Ovary (tissue), 9 donors: Measurements from ENCODE around the gene B4GALNT1. TPM values are rescaled to one million over a fixed set of nuclear protein-coding genes. Genes with fewer than 3 reads are reported as not detected.
A peak's percentile ranks its signal among the peaks of the same experiment; 100 is the strongest.
"Not testable (repeated sequence)": the region's sequence is repeated elsewhere in the genome, so short reads cannot be mapped to it uniquely, and the experiment has no call there.

Source experiments
- DNase-seq, 5 donors: peaks; one replicate each; pipeline ENCODE4 v3.0.0-alpha.2; 2019 to 2020
- H3K27ac ChIP-seq, 2 donors: fragments of 200-600 bp; one replicate each; pipeline versions ENCODE4 v1.5.1 to v1.8.0; 2019 to 2022
- H3K27me3 ChIP-seq: fragments of 200-600 bp; one replicate; pipeline ENCODE4 v1.8.0; 2022
- H3K36me3 ChIP-seq: fragments of 200-600 bp; sonication (generic); one replicate; pipeline ENCODE4 v1.5.1; 2019
- H3K4me1 ChIP-seq: one replicate; pipeline ENCODE4 v1.8.1; 2013; ENCODE audit warnings: mild to moderate bottlenecking, moderate library complexity; ENCODE audit not compliant: insufficient read depth
- H3K4me3 ChIP-seq: fragments of 200-600 bp; sonication (generic); one replicate; pipeline ENCODE4 v1.5.1; 2017
- H3K9me3 ChIP-seq, 2 donors: fragments of 200-600 bp in 1 of 2; sonication (generic) in 1 of 2; one replicate each; pipeline versions ENCODE4 v1.5.1 to v1.8.1; 2013 to 2019; ENCODE audit warnings: mild to moderate bottlenecking in 1 of 2, moderate library complexity in 1 of 2
- EP300 ChIP-seq: sonication (generic); formaldehyde crosslinking; IDR thresholded peaks from one replicate; pipeline ENCODE4 v1.6.1; 2017; ENCODE audit warnings: antibody characterized with exemption
- POLR2A ChIP-seq: fragments of 450-650 bp; IDR thresholded peaks from one replicate; pipeline ENCODE4 v1.6.1; 2017; ENCODE audit warnings: antibody characterized with exemption, mild to moderate bottlenecking, moderate library complexity
- WGBS, 3 donors: extraction: QIAGEN DNeasy Blood & Tissue Kit in 1 of 3; methylation state at CpG; one replicate each; pipeline versions ENCODE4 v1.1.5 to v1.1.7; 2013 to 2017; 5-methylcytosine and 5-hydroxymethylcytosine counted together
- intact Hi-C, 4 donors: fragments of 100-400 bp; cut with DNase I; formaldehyde crosslinking; loops; one replicate each; pipeline versions ENCODE4 v1.11.0 to v1.15.1; 2022 to 2023
- polyA plus RNA-seq, 2 donors: library from polyadenylated mRNA; stranded (reverse); fragments of 200-250 nt in 1 of 2; fragments of 350-450 nt in 1 of 2; fragmentation: Illumina TruSeq in 1 of 2; extraction: RNeasy Lipid Tissue Mini Kit (QIAGEN cat#74804) in 1 of 2; gene quantifications; one replicate each; pipeline ENCODE4 v1.2.3, GENCODE V29; 2013 to 2014
- total RNA-seq, 7 donors: library from RNA; depleted of rRNA in 2 of 7; stranded (reverse); fragments of >200 nt in 2 of 7; fragmentation: NEBNext Ultra II Directional in 3 of 7; extraction: Animal tissue kit (Norgen Biotek cat#: 25700) in 3 of 7; gene quantifications; one replicate each; pipeline versions ENCODE4 v1.1.0 to v1.2.4, GENCODE V29; 2016 to 2023
- TF ChIP-seq, protein P1 (sequence below), 3 donors: fragments of 450-650 bp in 2 of 3; fragments of 200-600 bp in 1 of 3; IDR thresholded peaks; one replicate each; pipeline versions ENCODE4 v1.5.1 to v1.8.0; 2016 to 2022; ENCODE audit warnings: antibody characterized with exemption in 3 of 3, mild to moderate bottlenecking in 1 of 3
- donor health status: DM: no; HTN: no; CAD: no; lungs with moderate emphysema.
- donor health status: DM: no; HTN: no; CAD: no.
- donor health status: Bipolar disorder and iron deficiency.
- donor health status: DM: yes; HTN: yes; CAD: no.
- donor health status: DM: no; HTN: no; CAD: no.
- donor health status: DM: yes; HTN: yes; CAD: no.

The B4GALNT1 gene
- total and polyA plus RNA-seq, 9 donors, result 0.22 to 1.5 (median 0.56) TPM

DNA sequence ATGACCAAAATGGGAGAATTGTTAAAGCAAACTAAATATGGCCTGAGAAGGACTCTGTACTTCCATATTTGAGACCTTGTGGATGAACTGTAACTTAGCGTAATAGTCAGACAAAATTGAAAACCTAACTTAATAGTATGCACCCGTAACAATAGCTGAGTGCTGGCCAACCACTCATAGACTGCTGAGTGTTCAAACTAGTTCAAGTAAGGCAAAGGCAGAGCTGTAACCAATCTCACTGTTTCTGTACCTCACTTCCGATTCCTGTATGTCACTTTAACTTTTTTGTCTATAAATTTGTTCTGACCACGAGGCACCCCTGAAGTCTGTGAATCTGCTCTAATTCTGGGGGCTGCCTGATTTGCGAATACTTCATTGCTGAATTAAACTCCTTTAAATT is 33.9 kb upstream of the B4GALNT1 start:
- no peaks in the 10 kb centered on the region for H3K4me1 ChIP-seq
- intact Hi-C loops, result no loop called here
- no peak overlapping the region for H3K4me3 ChIP-seq
- no peaks in the 10 kb centered on the region for H3K36me3 ChIP-seq
- TF ChIP-seq POLR2A (no peak), EP300 (no peak)
- TF ChIP-seq, protein P1, sequence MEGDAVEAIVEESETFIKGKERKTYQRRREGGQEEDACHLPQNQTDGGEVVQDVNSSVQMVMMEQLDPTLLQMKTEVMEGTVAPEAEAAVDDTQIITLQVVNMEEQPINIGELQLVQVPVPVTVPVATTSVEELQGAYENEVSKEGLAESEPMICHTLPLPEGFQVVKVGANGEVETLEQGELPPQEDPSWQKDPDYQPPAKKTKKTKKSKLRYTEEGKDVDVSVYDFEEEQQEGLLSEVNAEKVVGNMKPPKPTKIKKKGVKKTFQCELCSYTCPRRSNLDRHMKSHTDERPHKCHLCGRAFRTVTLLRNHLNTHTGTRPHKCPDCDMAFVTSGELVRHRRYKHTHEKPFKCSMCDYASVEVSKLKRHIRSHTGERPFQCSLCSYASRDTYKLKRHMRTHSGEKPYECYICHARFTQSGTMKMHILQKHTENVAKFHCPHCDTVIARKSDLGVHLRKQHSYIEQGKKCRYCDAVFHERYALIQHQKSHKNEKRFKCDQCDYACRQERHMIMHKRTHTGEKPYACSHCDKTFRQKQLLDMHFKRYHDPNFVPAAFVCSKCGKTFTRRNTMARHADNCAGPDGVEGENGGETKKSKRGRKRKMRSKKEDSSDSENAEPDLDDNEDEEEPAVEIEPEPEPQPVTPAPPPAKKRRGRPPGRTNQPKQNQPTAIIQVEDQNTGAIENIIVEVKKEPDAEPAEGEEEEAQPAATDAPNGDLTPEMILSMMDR (IDR thresholded peaks at IDR 0.05), result no peak
- no peak for DNase-seq
- 70 to 77% (median 76%) methylated on average over 5 of the region's 5 CpGs for WGBS, 3 donors
- no peak overlapping the region for H3K27ac ChIP-seq
- H3K27me3 ChIP-seq, result no peaks in the 10 kb centered on the region
- no peaks in the 10 kb centered on the region for H3K9me3 ChIP-seq

DNA sequence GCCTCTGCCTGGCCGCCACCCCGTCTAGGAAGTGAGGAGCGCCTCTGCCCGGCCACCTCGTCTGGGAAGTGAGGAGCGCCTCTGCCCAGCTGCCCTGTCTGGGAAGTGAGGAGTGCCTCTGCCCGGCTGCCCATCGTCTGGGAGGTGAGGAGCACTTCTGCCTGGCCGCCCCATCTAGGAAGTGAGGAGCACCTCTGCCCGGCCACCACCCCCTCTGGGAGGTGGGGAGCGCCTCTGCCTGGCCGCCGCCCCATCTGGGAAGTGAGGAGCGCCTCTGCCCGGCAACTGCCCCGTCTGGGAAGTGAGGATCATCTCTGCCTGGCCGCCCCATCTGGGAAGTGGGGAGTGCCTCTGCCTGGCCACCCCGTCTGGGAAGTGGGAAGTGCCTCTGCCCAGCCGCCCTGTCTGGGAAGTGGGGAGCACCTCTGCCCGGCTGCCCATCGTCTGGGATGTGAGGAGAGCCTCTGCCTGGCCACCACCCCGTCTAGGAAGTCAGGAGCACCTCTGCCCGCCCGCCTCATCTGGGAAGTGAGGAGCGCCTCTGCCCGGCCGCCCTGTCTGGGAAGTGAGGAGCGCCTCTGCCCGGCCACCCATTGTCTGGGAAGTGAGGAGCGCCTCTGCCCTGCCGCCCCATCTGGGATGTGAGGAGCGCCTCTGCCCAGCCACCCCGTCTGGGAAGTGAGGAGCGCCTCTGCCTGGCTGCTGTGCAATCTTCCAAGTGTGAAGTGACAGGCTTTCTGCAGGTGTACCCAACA is 32.2 kb upstream of the B4GALNT1 start:
- H3K36me3 ChIP-seq, H3K27me3 ChIP-seq, H3K4me1 ChIP-seq, H3K27ac ChIP-seq, H3K4me3 ChIP-seq, DNase-seq, H3K9me3 ChIP-seq, intact Hi-C loops: not testable (repeated sequence)
- WGBS, 3 donors, result 85 to 90% (median 89%) methylated on average over 34 of the region's 34 CpGs

DNA sequence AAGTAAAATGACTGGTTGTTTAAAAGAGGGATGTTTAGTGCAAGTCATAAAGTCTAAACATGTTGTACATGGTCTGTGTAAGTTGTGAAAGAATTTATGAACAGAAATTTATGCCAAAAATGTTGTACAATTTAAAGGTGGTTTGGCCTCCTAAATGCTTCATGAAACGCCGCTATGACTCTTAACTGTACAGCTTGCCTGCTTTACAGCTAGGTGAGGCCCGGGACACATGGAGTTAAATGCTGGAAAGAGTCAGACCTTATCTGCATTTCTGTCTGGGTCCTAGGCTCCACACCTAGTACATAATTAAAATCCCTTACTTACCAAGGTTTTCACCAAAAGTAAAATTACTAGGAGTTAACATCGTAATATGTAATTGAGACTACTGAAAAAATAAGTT is 28.4 kb upstream of the B4GALNT1 start:
- H3K4me1 ChIP-seq, result no peaks in the 10 kb centered on the region
- no peaks in the 10 kb centered on the region for H3K36me3 ChIP-seq
- no peaks in the 10 kb centered on the region for H3K9me3 ChIP-seq
- H3K27me3 ChIP-seq, result no peaks in the 10 kb centered on the region
- WGBS, 3 donors, result 79 to 86% (median 86%) methylated on average over 4 of the region's 4 CpGs
- intact Hi-C loops, result no loop called here
- H3K4me3 ChIP-seq, result no peak overlapping the region
- no peak for DNase-seq
- no peak for TF ChIP-seq POLR2A
- no peak for TF ChIP-seq EP300
- TF ChIP-seq, protein P1 (IDR thresholded peaks at IDR 0.05), result no peak
- H3K27ac ChIP-seq, result no peak overlapping the region

DNA sequence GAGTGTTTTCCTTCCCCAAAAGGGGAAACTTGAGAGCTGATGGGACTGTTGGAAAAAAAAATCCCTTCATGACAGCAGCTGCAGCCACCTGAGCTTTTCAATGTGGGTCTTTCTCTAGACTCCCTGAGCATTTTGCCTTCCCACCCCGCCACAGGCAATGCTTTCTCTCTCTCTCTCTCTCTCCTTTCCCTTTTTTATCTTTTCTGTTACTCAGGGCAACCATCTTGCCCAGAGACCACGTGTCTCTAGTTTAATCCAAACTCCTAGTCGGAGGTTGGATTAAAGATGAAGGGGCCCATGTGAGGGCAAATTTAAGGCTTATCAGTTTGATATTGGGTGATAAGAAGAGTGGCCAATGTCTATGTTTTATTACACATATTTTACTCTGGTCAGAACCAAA is 25.9 kb upstream of the B4GALNT1 start:
- DNase-seq, result no peak
- TF ChIP-seq EP300, result no peak
- TF ChIP-seq, protein P1 (IDR thresholded peaks at IDR 0.05), result no peak
- no peak for TF ChIP-seq POLR2A
- Histone ChIP-seq H3K27me3 (no peaks in the 10 kb centered on the region), H3K27ac (no peak overlapping the region), H3K4me3 (no peak overlapping the region), H3K4me1 (no peaks in the 10 kb centered on the region), H3K9me3 (no peaks in the 10 kb centered on the region), H3K36me3 (no peaks in the 10 kb centered on the region)
- WGBS, 3 donors, result 17 to 50% (median 19%) methylated on average over 3 of the region's 3 CpGs
- intact Hi-C loops, result no loop called here

DNA sequence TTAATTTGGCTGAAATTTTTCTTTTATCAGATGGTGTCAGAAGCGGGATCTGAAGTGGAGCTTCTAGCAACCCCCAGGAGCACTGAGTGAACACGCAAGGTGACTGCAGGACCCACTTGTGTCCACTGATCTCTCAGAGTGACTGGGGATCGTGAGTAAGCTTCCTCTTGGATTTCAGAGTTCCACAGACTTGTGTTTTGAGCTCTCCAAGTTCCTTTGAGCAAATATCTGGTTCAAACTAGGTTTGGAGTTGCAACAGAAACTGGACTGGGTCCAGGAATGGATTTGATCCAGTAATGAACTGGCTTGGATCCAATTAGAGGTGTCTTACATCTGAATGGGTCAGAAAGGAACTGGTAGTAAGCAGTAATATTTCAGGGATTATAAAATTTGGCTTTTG is 24.7 kb upstream of the B4GALNT1 start:
- intact Hi-C loops, result no loop called here
- Histone ChIP-seq H3K36me3 (no peaks in the 10 kb centered on the region), H3K9me3 (no peaks in the 10 kb centered on the region), H3K27me3 (no peaks in the 10 kb centered on the region), H3K4me3 (no peak overlapping the region), H3K4me1 (no peaks in the 10 kb centered on the region), H3K27ac (no peak overlapping the region)
- TF ChIP-seq, protein P1 (IDR thresholded peaks at IDR 0.05), result no peak
- no peak for TF ChIP-seq POLR2A
- no peak for TF ChIP-seq EP300
- 33 to 56% (median 49%) methylated on average over 3 of the region's 3 CpGs for WGBS, 3 donors
- peak in 1 of 5 donors; percentile 37 for DNase-seq

DNA sequence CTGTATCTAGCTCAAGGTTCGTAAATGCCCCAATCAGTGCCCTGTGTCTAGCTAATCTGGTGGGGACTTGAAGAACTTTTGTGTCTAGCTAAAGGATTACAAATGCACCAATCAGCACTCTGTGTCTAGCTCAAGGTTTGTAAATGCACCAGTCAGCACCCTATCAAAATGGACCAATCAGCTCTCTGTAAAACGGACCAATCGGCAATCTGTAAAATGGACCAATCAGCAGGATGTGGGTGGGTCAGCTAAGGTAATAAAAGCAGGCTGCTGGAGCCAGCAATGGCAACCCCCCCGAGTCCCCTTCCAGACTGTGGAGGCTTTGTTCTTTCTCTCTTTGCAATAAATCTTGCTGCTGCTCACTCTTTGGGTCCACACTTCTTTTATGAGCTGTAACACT is 23.4 kb upstream of the B4GALNT1 start:
- H3K9me3 ChIP-seq, H3K4me1 ChIP-seq, H3K4me3 ChIP-seq, DNase-seq, H3K27ac ChIP-seq, H3K27me3 ChIP-seq, H3K36me3 ChIP-seq, intact Hi-C loops: not testable (repeated sequence)
- WGBS, 3 donors, result 70 to 76% (median 73%) methylated on average over 4 of the region's 4 CpGs
